GM18520 (cell line): ENCODE measurements around the gene TAS1R3.

ENCODE experiments used
- ATAC-seq: cut with Tn5 transposase; IDR thresholded peaks from one replicate; pipeline ENCODE4 v1.9.1; 2021; ENCODE audit not compliant: unreplicated experiment

Gene TAS1R3

DNA sequence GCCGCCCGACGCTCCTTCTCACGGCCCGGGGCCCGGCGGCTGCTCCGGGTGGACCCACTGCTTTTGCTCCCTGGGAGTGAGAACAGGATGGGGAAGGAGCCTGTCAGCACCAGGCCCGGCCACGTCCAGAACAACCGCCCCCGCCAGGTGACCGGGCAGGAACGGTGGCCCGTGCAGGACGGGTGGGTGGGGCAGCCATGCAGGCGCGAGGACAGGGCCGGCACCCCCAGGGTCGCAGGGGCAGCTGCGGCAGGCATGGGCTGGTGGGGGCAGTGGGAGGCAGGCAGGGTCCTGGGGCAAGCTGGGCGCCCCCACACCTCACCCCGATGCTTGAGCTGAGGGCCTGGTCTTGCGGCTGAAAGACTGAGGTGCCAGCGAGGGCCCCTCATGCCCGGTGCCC is 5.4 kb downstream of the TAS1R3 start:
- ATAC-seq = no peak

DNA sequence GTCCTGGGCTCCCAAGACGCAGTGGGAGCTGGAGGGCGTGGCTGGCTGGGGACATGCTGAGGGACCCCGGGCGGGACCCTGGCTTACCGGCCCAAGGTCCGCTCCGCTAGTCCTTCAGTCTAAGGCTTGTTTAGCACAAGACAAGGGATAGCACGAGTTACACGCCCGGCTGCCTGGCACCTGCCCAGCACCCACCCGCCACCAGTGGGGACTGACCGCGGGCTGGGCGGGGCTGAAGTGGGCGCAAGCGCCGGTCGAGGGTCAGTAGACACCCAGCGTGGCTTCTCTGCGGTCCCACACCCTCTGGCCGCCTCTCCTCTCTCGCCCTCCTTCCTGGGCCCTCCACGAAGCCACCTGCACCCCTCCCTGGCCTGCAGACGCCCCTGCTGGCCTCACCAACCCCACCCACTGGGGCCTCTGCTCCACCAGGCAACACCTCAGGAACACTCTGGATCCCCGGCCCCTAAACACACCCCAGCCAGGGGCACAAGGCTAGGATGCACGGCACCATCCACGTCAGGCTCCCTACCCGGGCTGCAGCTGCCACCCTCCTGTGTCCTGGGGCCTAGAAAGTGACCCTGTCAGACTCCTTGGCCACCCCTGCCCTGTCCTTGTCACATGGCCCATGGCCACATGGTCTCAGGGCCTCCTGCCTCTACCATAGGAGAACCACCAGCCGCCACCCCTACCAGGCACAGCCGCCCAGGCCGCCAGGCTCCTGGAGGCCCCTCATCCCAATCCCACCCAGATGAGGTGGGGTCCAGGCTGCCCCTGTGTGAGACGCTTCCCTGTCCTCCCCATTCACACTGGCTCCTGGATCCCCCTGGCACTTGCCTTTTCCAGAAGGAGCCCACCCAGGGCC is 6.1 kb downstream of the TAS1R3 start:
- ATAC-seq = no peak

DNA sequence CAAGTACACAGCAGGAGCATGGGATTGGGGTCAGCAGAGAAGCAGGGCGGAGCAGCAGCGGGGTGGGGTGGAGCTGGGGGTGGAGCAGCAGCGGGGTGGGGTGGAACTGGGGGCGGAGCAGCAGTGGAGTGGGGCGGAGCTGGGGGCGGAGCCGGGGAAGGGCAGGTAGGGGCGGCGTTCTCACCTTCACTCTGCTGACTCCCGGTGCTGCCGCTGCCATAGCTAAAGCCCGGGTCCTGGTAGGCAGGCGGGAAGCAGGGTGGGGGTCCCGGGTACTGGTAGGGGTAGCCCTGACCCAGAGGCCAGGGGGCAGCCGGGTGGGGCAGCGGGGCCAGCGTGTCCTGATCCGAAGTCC is 6.7 kb downstream of the TAS1R3 start:
- ATAC-seq = no peak

DNA sequence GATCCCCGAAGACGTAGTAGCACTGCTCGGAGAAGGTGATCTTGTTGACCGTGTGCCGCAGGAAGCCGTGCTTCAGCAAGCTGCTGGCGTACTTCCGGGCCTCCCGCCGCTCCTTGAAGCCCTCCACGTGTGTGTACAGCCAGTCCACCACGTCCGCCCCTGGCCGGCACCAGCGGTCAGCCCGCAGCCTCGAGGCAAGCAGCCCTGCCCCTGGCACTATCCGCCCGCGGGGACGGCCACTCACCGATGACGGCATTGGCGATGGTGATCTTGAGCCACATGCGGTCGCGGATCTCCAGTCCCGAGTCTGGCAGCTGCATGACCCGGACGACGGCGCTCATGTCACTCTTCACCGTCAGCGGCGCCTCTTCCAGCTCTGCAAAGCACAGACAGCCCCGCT is 7.2 kb downstream of the TAS1R3 start:
- ATAC-seq = no peak

DNA sequence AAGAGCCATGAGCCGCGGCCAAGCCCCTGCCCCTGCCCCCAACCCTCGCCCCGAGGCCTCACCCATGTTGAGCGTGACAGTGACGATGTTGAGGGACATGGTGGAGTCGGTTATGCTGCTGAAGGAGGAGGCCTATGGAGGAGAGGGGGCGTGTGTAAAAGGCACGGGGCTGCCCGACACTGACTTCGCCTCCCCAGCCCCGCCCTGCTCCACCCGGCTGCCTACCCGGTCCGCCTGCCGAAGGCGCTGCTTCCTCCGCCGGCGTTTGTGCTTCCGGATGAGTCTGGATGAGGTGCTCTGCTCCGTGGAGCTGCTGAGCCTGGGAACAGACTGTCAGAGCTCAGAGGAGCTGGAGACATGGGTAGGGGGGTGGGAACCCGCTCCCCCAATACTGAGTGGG is 9.1 kb downstream of the TAS1R3 start:
- ATAC-seq = no peak

DNA sequence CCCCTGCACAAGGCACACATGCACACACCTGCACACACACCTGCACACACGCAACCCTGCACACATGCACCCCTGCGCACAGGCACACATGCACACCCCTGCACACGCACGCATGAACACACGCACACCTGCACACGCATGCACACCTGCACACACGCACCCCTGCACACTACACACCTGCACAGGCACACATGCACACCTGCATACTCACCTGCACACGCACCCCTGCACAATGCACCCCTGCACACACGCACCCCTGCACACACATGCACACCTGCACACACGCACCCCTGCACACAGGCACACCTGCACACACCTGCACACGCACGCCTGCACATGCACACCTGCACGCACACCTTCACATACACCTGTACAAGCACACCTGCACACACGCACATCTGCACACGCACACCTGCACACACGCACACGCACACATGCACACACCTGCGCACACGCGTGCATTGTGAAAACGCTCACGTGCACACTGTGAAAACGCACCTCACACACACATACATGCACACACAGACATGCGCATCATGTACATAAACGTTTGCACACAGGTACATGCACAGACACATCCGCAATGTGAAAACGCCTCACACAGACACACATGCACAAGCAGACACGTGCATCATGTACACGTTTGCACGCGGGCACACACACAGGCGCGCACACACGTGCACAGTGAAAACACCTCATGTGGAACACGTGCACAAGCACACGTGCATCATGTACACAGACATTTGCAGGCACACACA is 9.9 kb downstream of the TAS1R3 start:
- ATAC-seq = no peak

DNA sequence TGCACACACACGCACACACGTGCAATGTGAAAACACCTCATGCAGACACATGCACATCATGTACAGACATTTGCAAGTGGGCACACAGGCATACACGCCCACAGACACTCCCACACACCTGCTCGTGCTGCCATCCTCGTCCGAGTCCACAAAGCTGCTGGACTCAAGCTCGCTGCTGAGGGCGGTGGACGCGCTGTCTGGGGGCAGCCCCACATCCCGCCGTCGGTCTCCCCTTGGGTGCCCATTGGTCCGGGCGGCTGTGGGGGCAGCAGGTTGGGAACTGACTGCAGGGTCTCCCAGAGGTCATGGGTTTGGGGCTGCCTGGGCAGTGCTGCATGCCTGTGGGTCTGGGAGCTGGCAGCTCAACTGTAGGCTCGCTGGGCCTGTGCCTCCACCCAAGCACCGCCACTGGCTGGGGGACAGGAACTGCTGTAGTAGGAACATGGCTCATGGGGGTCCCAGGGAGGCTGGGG is 10.5 kb downstream of the TAS1R3 start:
- no peak for ATAC-seq

DNA sequence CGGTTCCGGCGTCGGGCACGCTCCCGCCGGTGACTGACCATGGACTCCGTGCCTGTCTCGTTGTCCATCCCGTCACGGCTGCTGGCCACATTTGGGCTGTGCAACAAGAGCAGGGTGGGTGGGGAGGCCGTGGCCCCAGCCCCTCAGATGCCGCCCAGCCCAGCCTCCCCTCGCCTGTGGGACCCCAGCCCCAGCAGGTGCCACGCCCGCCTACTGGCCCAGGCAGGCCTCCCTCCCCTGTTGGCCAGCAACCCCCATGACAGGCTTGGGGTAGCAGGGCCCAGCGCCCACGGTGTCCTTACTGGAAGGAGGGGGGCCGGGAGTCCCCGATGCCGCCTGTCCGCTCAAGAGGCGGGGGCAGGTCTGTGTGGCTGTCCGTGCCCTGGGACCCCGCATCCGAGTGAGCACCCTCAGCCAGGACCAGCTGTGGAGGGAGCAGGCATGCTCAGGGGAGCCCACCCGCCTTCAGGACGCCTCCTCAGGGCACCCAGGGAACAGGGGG is 11.0 kb downstream of the TAS1R3 start:
- no peak for ATAC-seq

DNA sequence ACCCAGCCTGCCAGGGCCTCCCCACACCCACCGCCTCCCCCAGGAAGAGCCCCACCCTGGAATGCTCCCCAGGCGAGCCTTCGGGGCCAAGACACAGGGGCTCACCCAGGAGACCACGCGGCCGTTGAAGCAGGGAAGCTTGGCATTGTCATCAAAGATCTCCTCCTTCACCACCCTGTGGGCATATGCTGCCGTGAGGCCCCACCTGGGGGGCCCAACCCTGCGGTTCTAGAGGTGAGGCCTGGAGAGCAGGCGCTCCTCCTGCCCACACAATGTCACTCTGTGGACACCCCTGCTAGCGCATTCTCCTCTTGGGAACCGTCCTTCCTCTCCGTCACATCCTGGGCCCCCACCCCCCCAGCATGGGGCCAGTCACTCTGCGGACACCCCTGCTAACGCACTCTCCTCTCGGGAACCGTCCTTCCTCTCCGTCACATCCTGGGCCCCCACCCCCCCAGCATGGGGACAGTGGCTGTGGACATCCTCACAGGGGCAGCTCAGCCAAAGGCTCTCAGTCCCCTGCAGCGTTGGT is 11.6 kb downstream of the TAS1R3 start:
- ATAC-seq = no peak

DNA sequence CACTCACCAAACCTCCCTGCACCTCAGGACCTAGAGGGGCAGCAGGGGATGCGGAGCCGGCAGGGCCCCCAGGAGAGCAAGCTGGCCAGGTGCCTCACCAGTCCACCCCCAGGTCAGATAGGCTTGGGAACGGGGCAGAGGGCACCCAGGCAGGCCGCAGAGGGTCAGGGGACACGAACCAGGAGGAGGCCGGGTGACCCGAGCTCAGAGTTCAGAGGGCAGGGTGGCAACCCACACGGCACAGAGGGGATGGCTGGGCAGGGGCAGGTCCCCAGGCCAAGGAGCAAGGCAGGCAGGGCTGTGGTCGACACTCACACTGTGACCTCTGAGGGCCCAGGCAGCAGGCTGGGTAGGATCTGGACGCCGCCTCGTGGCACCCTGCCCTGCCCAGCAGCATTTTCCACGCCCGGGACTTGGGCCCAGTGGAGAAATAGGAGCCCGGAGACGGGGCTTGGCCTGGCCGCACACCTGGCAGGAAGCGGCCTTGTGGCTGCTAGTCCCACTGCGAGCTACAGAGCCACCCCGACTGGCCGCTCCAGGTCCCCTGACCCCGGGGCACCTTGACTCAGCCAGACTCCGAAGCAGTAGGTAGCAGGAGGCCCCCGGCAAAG is 12.8 kb downstream of the TAS1R3 start:
- no peak for ATAC-seq

DNA sequence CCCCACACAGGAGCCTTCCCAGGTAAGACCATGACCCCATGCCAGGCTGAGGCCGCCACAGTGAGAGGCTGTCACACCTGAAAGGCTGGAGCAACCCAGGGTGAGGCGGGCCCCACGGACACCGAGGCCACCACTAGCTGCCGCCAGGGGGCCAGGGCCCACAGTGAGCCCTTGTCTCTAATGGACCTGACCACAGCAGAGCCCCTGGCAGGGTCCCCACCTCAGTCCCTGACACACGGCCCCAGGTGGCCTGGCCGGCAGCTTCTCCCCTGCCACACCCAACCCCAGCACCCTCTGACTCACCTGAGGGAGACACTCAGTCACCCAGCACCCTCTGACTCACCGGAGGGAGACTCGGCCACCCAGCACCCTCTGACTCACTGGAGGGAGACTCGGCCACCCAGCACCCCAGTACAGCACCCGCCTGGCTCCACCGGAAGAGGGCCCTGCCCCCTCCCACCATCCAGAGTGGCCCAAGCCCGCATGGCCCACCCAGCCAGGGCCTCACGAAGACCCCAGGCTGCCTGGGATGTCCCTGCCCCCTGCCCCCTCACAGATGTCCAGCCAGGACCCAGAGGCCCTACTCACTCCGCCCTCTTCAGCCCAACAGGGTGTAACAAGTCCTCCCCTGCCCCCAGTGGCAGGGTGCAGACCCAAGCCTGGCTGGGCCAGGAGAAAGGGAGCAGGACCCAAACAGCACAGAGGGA is 13.7 kb downstream of the TAS1R3 start:
- ATAC-seq = no peak

DNA sequence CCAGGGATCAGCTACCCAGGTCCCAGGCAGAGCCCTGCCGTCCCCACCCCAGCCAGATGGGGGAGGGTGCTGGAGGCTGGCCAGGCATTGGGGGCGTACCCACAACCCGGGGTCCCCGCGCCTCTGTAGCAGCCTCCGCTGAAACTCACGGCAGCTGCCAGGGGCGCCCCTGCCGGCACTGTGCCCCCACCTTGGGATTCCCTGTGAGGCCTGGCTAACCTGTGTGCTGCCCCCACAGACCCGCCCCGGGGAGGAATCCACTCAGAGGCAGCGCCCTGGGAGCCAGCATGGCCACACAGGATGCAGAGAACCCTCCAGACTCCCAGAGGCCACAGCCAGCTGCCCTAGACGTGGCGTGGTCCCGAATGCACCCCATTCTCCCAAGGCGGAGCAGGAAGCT is 14.3 kb downstream of the TAS1R3 start:
- no peak for ATAC-seq

DNA sequence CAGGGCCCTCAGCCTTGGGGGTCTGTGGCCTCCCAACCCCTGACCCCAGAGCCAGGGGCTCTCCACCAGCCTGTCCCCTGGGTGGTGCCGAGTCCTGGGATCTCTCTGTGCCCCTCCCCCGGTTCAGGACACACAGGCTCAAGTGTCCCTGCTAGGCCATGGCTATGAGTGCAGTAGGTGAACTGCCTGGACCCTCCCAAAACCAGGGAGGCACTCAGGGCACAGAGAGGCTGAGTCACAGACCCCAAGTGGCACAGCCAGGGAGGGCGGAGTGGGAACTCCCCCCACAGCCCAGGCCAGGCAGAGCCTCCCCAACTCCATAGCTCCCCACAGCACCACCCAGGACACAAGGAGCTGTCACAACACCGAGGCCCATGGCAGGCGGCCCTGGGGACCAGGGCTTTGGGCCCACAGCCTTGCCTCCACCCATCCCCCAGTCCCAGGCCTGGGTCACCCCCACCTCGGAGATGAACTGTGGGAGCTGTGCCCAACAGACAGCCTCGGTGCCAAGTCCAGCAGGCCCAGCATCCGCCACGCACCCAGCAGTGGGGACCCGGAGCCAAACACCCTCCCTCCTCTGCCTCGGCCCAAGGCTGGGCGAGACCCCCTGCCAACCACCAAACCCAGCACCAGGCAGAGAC is 14.9 kb downstream of the TAS1R3 start:
- no peak for ATAC-seq

DNA sequence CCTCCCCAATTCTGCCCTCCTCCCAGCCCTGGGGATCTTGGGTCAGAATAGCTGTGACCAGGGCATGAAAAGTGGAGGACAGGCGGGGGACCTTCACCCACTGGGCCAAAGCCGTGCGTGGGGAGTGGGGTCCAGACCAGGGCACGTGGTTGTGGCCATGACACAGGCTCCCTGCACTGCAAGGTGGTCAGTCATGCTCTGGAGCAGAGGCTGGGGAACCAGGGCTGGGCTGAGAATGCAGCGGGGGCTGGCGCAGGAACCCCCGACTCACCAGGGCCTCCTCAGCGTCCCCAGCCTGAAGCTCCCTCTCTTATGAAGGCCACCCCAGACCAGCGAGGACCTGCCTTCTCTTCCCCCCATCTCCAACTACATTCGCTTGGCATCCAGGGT is 15.4 kb downstream of the TAS1R3 start:
- no peak for ATAC-seq

DNA sequence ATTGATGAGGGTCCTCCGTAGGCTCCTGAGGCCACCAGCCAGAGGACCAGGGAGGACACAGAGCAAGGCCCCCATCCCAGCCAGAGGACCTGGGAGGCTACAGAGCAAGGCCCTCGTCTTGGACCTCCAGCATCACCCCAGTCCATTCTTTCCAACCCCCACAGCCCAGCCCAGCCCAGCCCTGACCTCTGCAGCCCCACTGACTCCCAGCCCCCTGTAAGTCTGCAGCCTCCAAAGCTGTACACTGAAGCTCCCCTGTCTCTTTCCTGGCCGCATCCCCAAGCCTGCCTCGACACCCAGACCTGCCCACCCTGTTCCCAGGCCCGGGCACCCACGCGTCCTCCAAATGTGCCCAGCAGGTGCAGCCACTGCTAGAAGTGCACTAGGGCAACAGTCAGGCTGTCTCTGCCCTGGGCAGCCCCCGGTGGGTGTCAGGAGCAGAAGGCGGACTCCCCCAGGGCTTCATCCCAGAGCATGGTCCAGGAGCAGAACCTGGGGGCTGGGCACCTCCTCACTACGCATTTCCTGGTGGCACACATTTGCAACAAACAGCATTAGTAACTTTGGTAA is 16.0 kb downstream of the TAS1R3 start:
- ATAC-seq = no peak

DNA sequence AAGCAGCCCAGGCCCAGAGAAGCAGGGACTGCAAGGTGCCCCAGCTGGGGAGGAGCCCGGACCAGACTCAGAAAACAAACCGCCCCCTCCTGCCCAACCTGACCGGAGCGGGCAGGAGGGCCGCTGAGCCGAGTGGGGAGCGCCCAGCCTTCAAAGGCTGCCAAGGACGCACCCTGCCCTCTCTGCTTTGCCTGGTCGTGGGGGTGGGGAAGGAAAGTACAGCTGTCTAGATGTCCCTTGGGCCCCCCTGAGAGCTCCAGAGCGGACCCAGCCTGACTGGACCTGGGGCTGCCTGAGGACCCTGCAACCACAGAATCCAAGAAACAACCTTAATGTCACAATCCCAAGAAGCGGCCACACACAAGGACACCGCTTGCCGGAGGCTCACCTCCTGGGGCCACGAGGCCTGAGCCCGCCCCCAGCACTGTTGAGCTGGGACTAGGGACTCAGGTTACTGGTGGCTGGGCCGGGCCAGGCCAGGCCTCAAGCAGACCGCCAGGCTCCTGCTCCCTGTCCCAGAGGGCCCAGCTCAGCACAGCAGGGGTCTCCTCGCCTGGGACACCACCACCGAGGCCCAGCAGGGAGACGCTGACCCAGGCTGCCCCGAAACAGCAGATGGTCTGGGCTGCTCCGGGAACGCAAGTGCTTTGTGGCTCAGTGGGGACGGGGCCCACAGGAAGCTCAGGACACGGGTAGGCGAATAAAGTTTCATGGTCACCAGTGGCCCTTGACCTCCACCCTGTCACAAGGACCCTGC is 16.8 kb downstream of the TAS1R3 start:
- no peak for ATAC-seq

DNA sequence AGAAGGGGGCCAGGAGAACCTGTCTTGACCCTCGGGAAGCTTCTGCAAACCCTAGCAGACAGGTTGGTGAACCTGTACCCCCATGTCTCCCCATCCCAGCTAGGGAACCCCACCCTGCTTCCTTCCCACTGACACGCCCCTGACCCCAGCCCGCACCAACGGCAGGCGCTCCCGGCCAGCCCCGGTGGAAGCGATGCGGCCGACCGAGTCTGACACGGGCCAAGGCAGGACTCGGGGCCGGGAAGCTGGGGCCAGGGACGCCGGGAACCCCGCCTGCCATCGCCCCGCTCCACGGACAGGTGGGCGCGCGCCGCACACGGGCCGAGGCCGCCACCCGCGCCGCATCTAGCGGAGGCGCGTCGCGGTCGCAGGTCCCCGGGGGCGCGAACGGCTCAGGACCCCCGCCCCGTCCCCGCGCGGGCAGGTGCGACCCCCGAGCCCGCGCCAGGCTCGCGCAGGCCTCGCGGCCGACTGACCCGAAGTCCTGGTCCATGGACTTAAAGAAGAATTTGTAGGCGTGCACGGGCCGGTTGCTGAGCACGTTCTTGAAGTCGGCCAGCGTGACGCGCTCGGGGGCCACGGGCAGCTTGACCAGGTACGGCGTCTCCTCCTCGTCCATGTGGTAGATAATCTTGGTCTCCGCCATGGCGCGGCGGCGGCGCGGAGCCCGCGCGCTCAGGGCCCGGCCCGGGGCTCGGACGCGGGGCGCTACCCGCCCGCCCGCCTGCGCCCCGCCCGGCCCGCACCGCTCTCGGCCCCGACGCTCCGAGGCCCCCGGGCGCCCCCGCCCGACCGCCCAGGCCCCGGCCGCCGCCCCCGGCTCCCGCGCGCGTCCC is 17.6 kb downstream of the TAS1R3 start:
- no peak for ATAC-seq

DNA sequence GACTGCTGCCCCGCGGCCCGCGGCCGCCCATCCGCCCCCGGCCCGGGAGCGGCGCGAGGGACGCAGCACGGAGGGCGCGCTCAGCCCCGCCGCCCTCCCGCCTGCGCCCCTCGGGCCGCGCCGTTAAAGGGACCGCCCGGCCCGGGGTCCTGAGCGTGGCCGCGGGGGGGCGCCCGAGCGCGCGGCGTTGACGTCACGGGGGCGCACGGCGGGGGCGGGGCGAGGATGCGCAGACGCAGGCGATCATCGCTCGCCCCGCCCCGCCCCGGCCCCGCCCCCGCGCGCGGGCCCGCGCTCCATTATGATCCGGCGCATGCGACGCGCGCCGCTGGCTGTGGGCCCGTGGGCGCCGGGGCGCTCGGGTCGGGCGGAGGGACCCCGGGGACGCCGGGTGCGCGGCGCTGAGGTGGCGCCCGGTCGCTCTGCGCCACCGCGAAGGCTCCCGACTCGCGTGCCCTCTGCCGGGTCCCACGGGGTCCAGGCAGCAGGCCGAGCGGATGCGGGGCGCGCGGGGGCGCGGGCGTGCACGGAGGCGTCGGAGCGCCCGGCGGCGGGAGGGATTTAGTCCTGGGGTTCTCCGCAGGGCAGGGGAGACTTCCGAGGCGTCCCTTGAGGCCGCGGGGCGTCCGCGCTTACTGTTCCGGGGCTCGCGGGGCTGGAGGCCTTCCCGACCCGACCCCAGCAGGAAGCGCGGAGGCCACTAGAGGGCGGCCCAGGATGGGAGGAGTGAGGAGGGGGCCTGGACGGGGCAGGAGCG is 18.4 kb downstream of the TAS1R3 start, which contains the start of gene DVL1:
Gene DVL1 (minus strand): TSS at position 163 of the 757 bp plus-strand sequence. CDS start 353 bp downstream, outside the sequence.
- peak; percentile 49 for ATAC-seq
